Left lung (tissue), 10 donors: ENCODE results near the gene TGFB2. TPM values are rescaled to one million over a fixed set of nuclear protein-coding genes. Genes with fewer than 3 reads are reported as not detected.

ENCODE experiments used
- ATAC-seq: fragments of 200-7000 bp; cut with Tn5 transposase; one replicate; pipeline ENCODE4 v1.9.1; 2020; ENCODE audit warnings: moderate library complexity
- DNase-seq, 4 donors: peaks; one replicate each; pipeline ENCODE4 v3.0.0-alpha.2; 2013 to 2020
- H3K27ac ChIP-seq, 2 donors: fragments of 200-600 bp; sonication (generic) in 1 of 2; one replicate each; pipeline versions ENCODE4 v1.5.0 to v1.8.0; 2020 to 2021
- H3K27me3 ChIP-seq, 2 donors: fragments of 200-600 bp; sonication (generic) in 1 of 2; one replicate each; pipeline versions ENCODE4 v1.5.0 to v1.8.0; 2020 to 2021
- H3K36me3 ChIP-seq, 2 donors: fragments of 200-600 bp; sonication (generic) in 1 of 2; one replicate each; pipeline versions ENCODE4 v1.5.0 to v1.8.0; 2020 to 2021
- H3K4me1 ChIP-seq, 2 donors: fragments of 200-600 bp; one replicate each; pipeline ENCODE4 v1.8.0; 2021
- H3K4me3 ChIP-seq, 2 donors: fragments of 200-600 bp; sonication (generic) in 1 of 2; one replicate each; pipeline versions ENCODE4 v1.5.0 to v1.8.0; 2020 to 2021; ENCODE audit warnings: mild to moderate bottlenecking in 1 of 2
- H3K9me3 ChIP-seq, 2 donors: fragments of 200-600 bp; sonication (generic) in 1 of 2; one replicate each; pipeline versions ENCODE4 v1.5.0 to v1.8.0; 2020 to 2021
- CTCF ChIP-seq, 2 donors: fragments of 200-600 bp; sonication (generic) in 1 of 2; IDR thresholded peaks; one replicate each; pipeline versions ENCODE4 v1.5.0 to v1.8.0; 2021; ENCODE audit warnings: antibody characterized with exemption in 2 of 2
- intact Hi-C, 2 donors: fragments of 100-400 bp; cut with DNase I; formaldehyde crosslinking; loops; one replicate each; pipeline versions ENCODE4 v1.11.2 to v1.14.2; 2022
- polyA plus RNA-seq, 6 donors: library from polyadenylated mRNA; unstranded; fragments of 120-200 nt; gene quantifications; one replicate each; pipeline ENCODE4 v1.2.1, GENCODE V29; 2013; ENCODE audit not compliant: insufficient read length in 6 of 6
- total RNA-seq, 2 donors: library from RNA; stranded (reverse); fragmentation: NEBNext Ultra II Directional; extraction: Animal tissue kit (Norgen Biotek cat#: 25700); gene quantifications; one replicate each; pipeline ENCODE4 v1.2.1, GENCODE V29; 2021
- donor health status: DM: no; HTN: yes; CAD: no.
- donor health status: DM: no; HTN: no; CAD: no.

TGFB2 gene
- total and polyA plus RNA-seq, 8 donors, result 9.8 to 177 (median 136) TPM

GRCh38 chr1:218401998-218402785, 57.1 kb downstream of the TGFB2 start:
- TF ChIP-seq CTCF (IDR thresholded peaks at IDR 0.05), result no peak
- intact Hi-C loops, result no loop called here
- Histone ChIP-seq H3K27ac (no peak overlapping the region), H3K4me3 (no peak overlapping the region), H3K36me3 (no peaks in the 10 kb centered on the region), H3K27me3 (no peaks in the 10 kb centered on the region), H3K4me1 (no peaks in the 10 kb centered on the region), H3K9me3 (no peaks in the 10 kb centered on the region)
- ATAC-seq (no peak), DNase-seq (peak in 2 of 4 donors; percentile 74 to 85)

GRCh38 chr1:218402786-218403120, 57.6 kb downstream of the TGFB2 start:
- H3K4me1 ChIP-seq, result no peaks in the 10 kb centered on the region
- no peaks in the 10 kb centered on the region for H3K9me3 ChIP-seq
- H3K4me3 ChIP-seq, result no peak overlapping the region
- H3K27me3 ChIP-seq, result no peaks in the 10 kb centered on the region
- no peak for TF ChIP-seq CTCF (IDR thresholded peaks at IDR 0.05)
- no peaks in the 10 kb centered on the region for H3K36me3 ChIP-seq
- intact Hi-C loops, result no loop called here
- no peak overlapping the region for H3K27ac ChIP-seq
- ATAC-seq (no peak), DNase-seq (no peak)

GRCh38 chr1:218403300-218403699, 58.2 kb downstream of the TGFB2 start:
- TF ChIP-seq CTCF (IDR thresholded peaks at IDR 0.05), result no peak
- DNase-seq, result no peak
- Histone ChIP-seq H3K27me3 (no peaks in the 10 kb centered on the region), H3K4me3 (no peak overlapping the region), H3K27ac (no peak overlapping the region), H3K4me1 (no peaks in the 10 kb centered on the region), H3K9me3 (no peaks in the 10 kb centered on the region), H3K36me3 (no peaks in the 10 kb centered on the region)
- intact Hi-C loops, result no loop called here
- no peak for ATAC-seq

- no peak for ATAC-seq
- no peak for DNase-seq
- no peaks in the 10 kb centered on the region for H3K9me3 ChIP-seq
- no peaks in the 10 kb centered on the region for H3K27me3 ChIP-seq
- no peaks in the 10 kb centered on the region for H3K36me3 ChIP-seq
- H3K4me1 ChIP-seq, result no peaks in the 10 kb centered on the region
- no peak overlapping the region for H3K27ac ChIP-seq
- H3K4me3 ChIP-seq, result no peak overlapping the region
- TF ChIP-seq CTCF (IDR thresholded peaks at IDR 0.05), result no peak
- intact Hi-C loops, result no loop called here
Observed at GRCh38 chr1:218407630-218408029, 62.5 kb downstream of the TGFB2 start.

- no peak for TF ChIP-seq CTCF (IDR thresholded peaks at IDR 0.05)
- intact Hi-C loops, result no loop called here
- no peaks in the 10 kb centered on the region for H3K36me3 ChIP-seq
Observed at GRCh38 chr1:218408135-218408534, 63.0 kb downstream of the TGFB2 start.

More at GRCh38 chr1:218408135-218408534, 63.0 kb downstream of the TGFB2 start:
- no peak overlapping the region for H3K27ac ChIP-seq
- H3K4me3 ChIP-seq, result no peak overlapping the region
- ATAC-seq, result no peak
- no peaks in the 10 kb centered on the region for H3K9me3 ChIP-seq
- H3K27me3 ChIP-seq, result no peaks in the 10 kb centered on the region
- no peak for DNase-seq
- no peaks in the 10 kb centered on the region for H3K4me1 ChIP-seq
